ENCODE measurements around the gene NCS1. TPM values are rescaled to one million over a fixed set of nuclear protein-coding genes. Genes with fewer than 3 reads are reported as not detected.

NCS1 gene
- total and polyA plus RNA-seq, 2 of the 8 experiments (the other 6 are each of a cell fraction or from before 2014, with no cell fraction given), result 34.7 to 47.6 TPM

GRCh38 chr9:130128251-130128650, 44.0 kb upstream of the NCS1 start:
- Histone ChIP-seq H3K14ac (ENCODE audit: insufficient read length) (no peak overlapping the region), H3K9me3 (ENCODE audit: insufficient read depth in 2 of 2, low read depth in 1 of 2, low read length in 1 of 2) (no peaks in the 10 kb centered on the region), H3K27ac (ENCODE audit: low read depth, low read length) (no peak overlapping the region), H3K23me2 (ENCODE audit: low read depth, low read length) (no peaks in the 10 kb centered on the region), H3K36me3 (ENCODE audit: control insufficient read depth in 2 of 4, insufficient read depth in 4 of 4, low read length in 3 of 4) (peaks cover 0 to 21% (median 7%) of the 10 kb centered on the region in 4 experiments; a peak in 5 of 8 replicates), H2BK20ac (ENCODE audit: low read length) (no peak overlapping the region), H3K79me1 (ENCODE audit: low read depth, low read length) (no peaks in the 10 kb centered on the region; the same call in 1 of the 2 replicates), H3K56ac (replicated peaks; ENCODE audit: insufficient read length, low read depth, low read length) (no peak overlapping the region), H3K18ac (ENCODE audit: extremely low read depth, low read length) (no peak overlapping the region), H3K27me3 (replicated peaks in 1 of 4; ENCODE audit: control insufficient read depth in 3 of 4, extremely low read depth in 1 of 4, insufficient read depth in 3 of 4, low read length in 3 of 4) (peaks cover 0 to 1% (median 0%) of the 10 kb centered on the region in 4 experiments; a peak in 1 of 7 replicates), H4K20me1 (replicated peaks in 1 of 2; ENCODE audit: control insufficient read depth in 1 of 2, insufficient read depth in 2 of 2, low read length in 2 of 2) (no peaks in the 10 kb centered on the region), H4K5ac (ENCODE audit: insufficient read length, low read depth, low read length) (no peak overlapping the region), H3K4ac (replicated peaks; ENCODE audit: insufficient read length, low read depth, low read length) (no peak overlapping the region), H3K9ac (replicated peaks in 1 of 4; ENCODE audit: extremely low read depth in 1 of 4, low read depth in 3 of 4, low read length in 3 of 4) (no peak overlapping the region), H3K4me1 (replicated peaks in 1 of 4; ENCODE audit: control insufficient read depth in 3 of 4, insufficient read depth in 4 of 4, low read length in 3 of 4) (peaks cover 0 to 3% (median 0%) of the 10 kb centered on the region in 4 experiments; a peak in 1 of 7 replicates), H2BK12ac (ENCODE audit: low read depth, low read length) (no peak overlapping the region), H3K79me2 (ENCODE audit: control insufficient read depth in 1 of 2, insufficient read depth in 2 of 2, low read length in 2 of 2) (no peaks in the 10 kb centered on the region), H2BK15ac (ENCODE audit: low read length) (no peak overlapping the region), H3K23ac (ENCODE audit: insufficient read length) (no peak overlapping the region), H4K8ac (ENCODE audit: extremely low read depth, insufficient read depth, low read length) (no peak overlapping the region), H2BK120ac (replicated peaks; ENCODE audit: low read depth, low read length) (no peak overlapping the region), H3K4me3 (ENCODE audit: extremely low read depth in 1 of 4, insufficient read depth in 2 of 4, low read depth in 3 of 4, low read length in 4 of 4) (no peak overlapping the region), H4K91ac (replicated peaks; ENCODE audit: insufficient read length, low read length) (no peak overlapping the region), H2AFZ (ENCODE audit: low read length) (no peak overlapping the region), H2AK5ac (ENCODE audit: low read depth, low read length) (no peak overlapping the region), H2BK5ac (ENCODE audit: low read depth, low read length) (no peak overlapping the region), H3K4me2 (ENCODE audit: insufficient read depth in 1 of 2, low read depth in 2 of 2, low read length in 2 of 2) (no peak overlapping the region)
- FAIRE-seq (no peak), DNase-seq (ENCODE audit: low read depth in 1 of 2, low spot score in 2 of 2) (no peak)
- WGBS, 2 experiments (ENCODE audit: extremely low coverage in 1 of 2, insufficient coverage in 1 of 2, insufficient read length in 1 of 2, insufficient replicate concordance in 2 of 2, low coverage in 1 of 2, low lambda C conversion rate in 2 of 2, missing lambda C conversion rate in 1 of 2), result 92% methylated on average over 6 of the region's 6 CpGs; no CpG with 5 or more reads in 1 of the 2 experiments
- ChIA-PET CTCF (ENCODE audit: partially characterized antibody) (interaction anchor here (1.0 kb wide), 1 partner anchor 18 kb away, joined by 3 read pairs; no protein-coding TSS in a partner anchor), POLR2A (ENCODE audit: partially characterized antibody) (no interaction called here)
- TF ChIP-seq BACH1 (IDR thresholded peaks at IDR 0.05; ENCODE audit: low read length) (no peak), RXRA (IDR thresholded peaks at IDR 0.05; ENCODE audit: insufficient read depth, low read depth, low read length) (no peak)

Measured in H1 (cell line).